ENCODE results near the gene GOLGA7B.

GOLGA7B gene

GRCh38 chr10:97812696-97813095 is 36.9 kb upstream of the GOLGA7B start:
- FAIRE-seq (no peak), DNase-seq (ENCODE audit: insufficient read length, low spot score) (no peak)
- TF ChIP-seq CTCF (IDR thresholded peaks at IDR 0.05; ENCODE audit: insufficient read depth, missing control alignments) = no peak

GRCh38 chr10:97813311-97813710 is 36.3 kb upstream of the GOLGA7B start:
- TF ChIP-seq CTCF (IDR thresholded peaks at IDR 0.05; ENCODE audit: insufficient read depth, missing control alignments) = no peak
- FAIRE-seq (no peak), DNase-seq (ENCODE audit: insufficient read length, low spot score) (no peak)

GRCh38 chr10:97814996-97815395 is 34.6 kb upstream of the GOLGA7B start:
- no peak for TF ChIP-seq CTCF (IDR thresholded peaks at IDR 0.05; ENCODE audit: insufficient read depth, missing control alignments)
- DNase-seq (ENCODE audit: insufficient read length, low spot score) (no peak), FAIRE-seq (no peak)

- no peak for DNase-seq (ENCODE audit: insufficient read length, low spot score)
- TF ChIP-seq CTCF (IDR thresholded peaks at IDR 0.05; ENCODE audit: insufficient read depth, missing control alignments) = no peak
- FAIRE-seq = no peak
These were observed 33.0 kb upstream of the GOLGA7B start for GRCh38 chr10:97816609-97817008.

GRCh38 chr10:97818572-97818971 is 31.1 kb upstream of the GOLGA7B start:
- TF ChIP-seq CTCF (IDR thresholded peaks at IDR 0.05; ENCODE audit: insufficient read depth, missing control alignments) = no peak
- DNase-seq (ENCODE audit: insufficient read length, low spot score) = no peak
- no peak for FAIRE-seq

- DNase-seq (ENCODE audit: insufficient read length, low spot score) (no peak), FAIRE-seq (no peak)
- no peak for TF ChIP-seq CTCF (IDR thresholded peaks at IDR 0.05; ENCODE audit: insufficient read depth, missing control alignments)
These were observed 29.4 kb upstream of the GOLGA7B start for GRCh38 chr10:97820096-97820704.

- FAIRE-seq (no peak), DNase-seq (ENCODE audit: insufficient read length, low spot score) (no peak)
- no peak for TF ChIP-seq CTCF (IDR thresholded peaks at IDR 0.05; ENCODE audit: insufficient read depth, missing control alignments)
These were observed 28.2 kb upstream of the GOLGA7B start for GRCh38 chr10:97821308-97822038.

All from D721Med (cell line).